Caki2 (cell line): ENCODE measurements around the gene NDUFA9. TPM values are rescaled to one million over a fixed set of nuclear protein-coding genes. Genes with fewer than 3 reads are reported as not detected.

Experiments used
- DNase-seq: peaks from one replicate; pipeline ENCODE4 v3.0.0-alpha.2; 2015; ENCODE audit warnings: low read depth
- in situ Hi-C: cut with HindIII; loops from 2 replicates; pipeline ENCODE4 v1.10.0; 2016; ENCODE audit warnings: low sequenced_read_pairs, low pct_unique_long_range_greater_than_20kb, mixed read lengths
- total RNA-seq: library from RNA; depleted of rRNA; stranded (reverse); fragments of >200 nt; shearing (Covaris generic); gene quantifications from 2 replicates; pipeline ENCODE4 v1.2.3, GENCODE V29; 2014; ENCODE audit warnings: low replicate concordance; rRNA removed

NDUFA9 gene
- total RNA-seq, 1 experiment from 2014 or later, result 153 TPM

- DNase-seq, result no peak
- in situ Hi-C loops, result no loop called here
These were observed 30.8 kb downstream of the NDUFA9 start for GRCh38 chr12:4679711-4680110.

GRCh38 chr12:4681732-4682131 is 32.8 kb downstream of the NDUFA9 start:
- in situ Hi-C loops, result no loop called here
- DNase-seq, result no peak

GRCh38 chr12:4685317-4685716 is 36.4 kb downstream of the NDUFA9 start:
- in situ Hi-C loops, result no loop called here
- no peak for DNase-seq

- DNase-seq, result no peak
- in situ Hi-C loops, result no loop called here
These were observed 41.8 kb downstream of the NDUFA9 start for GRCh38 chr12:4690760-4691159.

Other genes with a start within 250 kb of the NDUFA9 start
- not detected in 2 replicates for gene FGF6, start 203.3 kb upstream of the NDUFA9 start, total RNA-seq
- 40.0 and 46.3 TPM in 2 replicates for gene RAD51AP1, start 110.2 kb upstream of the NDUFA9 start, total RNA-seq
- 7.5 and 30.6 TPM in 2 replicates for gene DYRK4, start 86.9 kb upstream of the NDUFA9 start, total RNA-seq
- gene AKAP3, start 63 bp upstream of the NDUFA9 start, total RNA-seq, result 3.2 TPM in 1 of 2 replicates, not detected in the other
- gene GALNT8, start 71.3 kb downstream of the NDUFA9 start, total RNA-seq, result not detected in 2 replicates